Measurements from ENCODE around the gene DRG1.
"Not testable (repeated sequence)": the region's sequence is repeated elsewhere in the genome, so short reads cannot be mapped to it uniquely, and the experiment has no call there.

The DRG1 gene, protein sequence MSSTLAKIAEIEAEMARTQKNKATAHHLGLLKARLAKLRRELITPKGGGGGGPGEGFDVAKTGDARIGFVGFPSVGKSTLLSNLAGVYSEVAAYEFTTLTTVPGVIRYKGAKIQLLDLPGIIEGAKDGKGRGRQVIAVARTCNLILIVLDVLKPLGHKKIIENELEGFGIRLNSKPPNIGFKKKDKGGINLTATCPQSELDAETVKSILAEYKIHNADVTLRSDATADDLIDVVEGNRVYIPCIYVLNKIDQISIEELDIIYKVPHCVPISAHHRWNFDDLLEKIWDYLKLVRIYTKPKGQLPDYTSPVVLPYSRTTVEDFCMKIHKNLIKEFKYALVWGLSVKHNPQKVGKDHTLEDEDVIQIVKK

DNA sequence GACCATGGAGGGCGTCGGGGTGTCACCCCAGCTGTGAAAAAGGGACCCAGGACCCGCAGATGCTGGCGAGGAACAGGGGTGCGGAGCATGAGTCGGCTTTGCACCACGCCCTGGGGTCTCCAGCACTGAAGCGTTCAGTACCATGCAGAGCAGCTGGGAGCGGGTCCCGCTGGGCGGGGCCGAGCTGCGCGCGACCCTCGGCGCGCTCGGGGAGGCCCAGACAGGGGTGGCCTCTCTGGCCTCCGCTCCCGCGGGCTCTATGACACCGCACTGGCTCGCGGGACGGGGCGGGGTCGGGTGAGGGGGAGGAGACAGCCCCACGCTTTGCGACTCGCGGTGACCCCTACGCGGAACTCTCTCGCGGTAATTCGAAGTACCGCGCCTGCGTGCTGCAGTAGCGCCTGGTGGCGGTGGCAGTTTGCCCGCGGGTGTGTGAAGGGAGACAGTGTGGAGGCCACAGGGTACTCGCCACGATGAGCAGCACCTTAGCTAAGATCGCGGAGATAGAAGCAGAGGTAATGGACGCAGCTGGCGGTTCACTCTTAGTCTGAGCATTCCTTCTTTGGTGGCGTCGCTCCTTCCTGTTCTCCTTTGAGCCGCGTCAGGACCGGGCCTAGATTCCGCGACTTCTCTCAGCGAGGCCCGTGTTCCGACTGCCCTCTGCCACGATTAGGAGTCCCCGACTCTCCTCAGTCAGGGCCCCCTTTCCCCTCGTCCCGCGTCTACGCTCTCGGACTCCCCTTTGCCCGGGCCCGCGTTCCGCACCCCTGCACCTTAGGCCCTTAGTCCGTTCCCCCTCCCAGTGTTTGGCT lies at the start of gene DRG1:
TSS of gene DRG1 (plus strand) at position 394 of the 812 bp plus-strand sequence. CDS start at position 474, 80 bp downstream.
- peak; percentile 95 for DNase-seq

DNA sequence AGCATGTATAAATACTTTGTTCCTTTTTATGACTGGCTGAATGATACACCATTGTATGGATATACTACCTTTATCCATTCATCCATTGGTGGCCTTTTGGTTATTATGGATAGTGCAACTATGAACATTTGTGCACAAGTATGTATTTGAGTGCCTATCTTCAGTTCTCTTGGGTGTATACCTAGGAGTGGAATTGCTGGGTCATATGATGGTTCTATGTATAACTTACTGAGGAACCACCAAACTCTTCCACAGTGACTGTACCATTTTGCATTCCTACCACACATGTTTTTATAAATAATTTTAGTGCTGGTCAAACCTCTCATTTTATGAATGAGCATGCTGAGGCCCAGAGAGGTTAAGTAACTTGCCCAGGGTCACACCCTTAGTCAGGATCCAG lies 49.4 kb upstream of the DRG1 start:
- DNase-seq = no peak

DNA sequence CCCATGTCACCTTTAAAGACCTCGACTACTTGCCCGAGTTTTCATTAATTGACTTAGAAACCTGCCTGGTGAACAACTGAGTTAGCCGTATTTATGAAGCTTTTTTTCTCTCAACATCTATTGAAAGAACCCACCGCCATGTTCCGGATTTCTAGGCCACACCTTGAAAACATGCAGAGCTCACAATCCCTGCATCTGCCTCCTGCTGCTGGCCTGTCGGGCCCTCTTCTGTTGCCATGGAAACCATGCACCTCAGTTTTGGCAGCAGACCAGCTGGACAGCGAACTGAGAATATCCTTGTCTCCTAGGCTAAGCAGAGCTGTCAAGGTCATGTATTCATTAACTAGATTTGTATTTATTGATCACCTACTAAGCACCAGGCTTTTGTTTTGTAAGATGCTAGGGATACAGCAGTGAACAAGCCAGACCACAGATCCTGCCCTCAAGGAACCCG lies 49.0 kb upstream of the DRG1 start:
- no peak for DNase-seq

DNA sequence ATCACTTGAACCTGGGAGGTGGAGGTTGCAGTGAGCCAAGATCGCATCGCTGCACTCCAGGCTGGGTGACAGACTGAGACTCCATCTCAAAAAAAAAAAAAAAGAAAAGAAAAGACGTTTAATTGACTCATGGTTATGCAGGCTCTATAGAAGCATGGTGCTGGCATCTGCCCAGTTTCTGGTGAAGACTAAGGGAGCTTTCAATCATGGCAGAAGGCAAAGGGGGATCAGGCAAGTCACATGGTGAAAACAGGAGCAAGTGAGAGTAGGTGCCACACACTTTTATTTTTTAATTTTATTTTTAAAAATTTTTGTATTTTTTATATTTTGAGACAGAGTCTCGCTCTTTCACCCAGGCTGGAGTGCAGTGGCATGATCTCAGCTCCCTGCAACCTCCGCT lies 44.9 kb upstream of the DRG1 start:
- no peak for DNase-seq

DNA sequence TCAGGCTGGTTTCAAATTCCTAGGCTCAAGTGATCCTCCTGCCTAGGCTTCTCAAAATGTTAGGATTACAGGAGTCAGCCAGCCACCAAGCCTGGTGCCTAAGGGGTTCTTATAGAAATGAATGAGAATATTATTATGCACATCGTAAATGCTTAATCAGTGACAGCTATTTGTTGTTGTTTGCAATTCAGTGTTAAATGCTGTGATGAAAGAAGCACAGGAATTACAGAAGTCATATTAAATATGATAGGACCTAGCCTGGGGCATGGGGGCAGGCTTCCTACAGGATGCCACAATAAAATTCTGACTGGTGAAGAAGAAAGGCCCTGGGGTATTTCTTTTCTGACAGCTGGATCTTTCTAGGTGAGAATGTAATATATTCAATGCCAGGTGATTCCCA lies 39.4 kb upstream of the DRG1 start:
- DNase-seq = no peak

DNA sequence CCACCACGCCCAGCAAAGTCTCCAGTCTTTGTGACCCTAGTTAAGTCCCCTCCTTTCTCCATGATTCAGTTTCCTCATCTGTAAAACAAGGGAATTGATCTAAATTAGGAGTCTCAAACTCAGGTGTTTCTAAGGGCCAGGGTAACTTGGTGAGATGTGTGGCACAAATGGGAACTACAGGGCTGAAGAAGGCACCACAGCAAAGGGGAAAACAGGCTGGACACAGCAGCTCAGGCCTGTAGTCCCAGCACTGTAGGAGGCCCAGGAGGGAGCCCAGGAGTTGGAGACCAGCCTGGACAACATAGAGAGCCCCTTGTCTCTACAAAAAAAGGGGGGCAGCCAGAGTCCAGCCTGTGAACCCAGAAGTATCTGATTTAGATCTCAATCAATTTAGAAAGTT lies 37.7 kb upstream of the DRG1 start:
- DNase-seq = no peak

DNA sequence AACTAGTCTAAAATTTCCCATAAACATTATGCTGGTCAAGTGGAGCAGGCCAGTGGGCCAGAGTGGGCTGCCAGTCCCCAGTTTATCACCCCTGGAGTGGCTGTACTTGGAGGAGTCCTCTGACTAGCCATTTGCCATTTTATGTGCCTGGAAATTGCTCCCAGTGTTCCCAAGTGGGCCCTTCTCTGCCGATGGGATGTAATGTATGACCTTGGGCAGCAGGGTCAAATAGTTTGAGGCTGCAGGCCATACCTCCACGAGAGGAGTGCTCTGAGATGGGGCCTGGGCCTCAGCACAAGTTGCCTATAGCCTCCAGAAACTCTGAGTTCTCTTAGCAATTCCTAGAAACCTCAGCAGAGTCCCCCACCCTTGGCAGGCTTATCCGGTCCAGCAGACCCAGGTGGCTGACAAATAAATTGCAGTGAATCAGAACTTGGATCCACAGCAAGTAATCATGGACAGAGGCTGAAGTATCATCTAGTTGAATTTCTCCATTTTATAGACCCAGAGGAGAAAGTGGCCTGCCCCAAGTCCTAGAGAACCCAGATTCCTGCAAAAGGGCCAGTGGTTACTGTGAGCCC lies 35.4 kb upstream of the DRG1 start:
- no peak for DNase-seq

DNA sequence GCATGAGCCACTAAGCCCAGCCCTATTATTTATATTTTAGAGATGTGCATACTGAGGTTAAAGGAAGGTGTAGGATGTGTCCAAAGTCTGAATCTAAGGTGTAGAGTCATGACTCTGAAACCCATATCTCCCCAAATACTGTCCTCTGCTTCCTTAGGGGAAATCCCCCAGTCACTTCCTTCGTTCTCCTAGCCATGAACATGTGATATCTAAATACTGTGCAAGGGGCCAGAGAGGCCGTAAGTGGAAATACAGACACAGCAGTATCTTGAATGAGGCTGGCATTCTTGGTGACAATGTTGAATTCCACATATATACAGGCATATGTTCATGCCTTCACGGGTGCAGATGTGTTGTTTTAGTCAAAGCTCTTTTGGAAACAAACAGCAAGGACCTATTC lies 32.0 kb upstream of the DRG1 start:
- DNase-seq = no peak

DNA sequence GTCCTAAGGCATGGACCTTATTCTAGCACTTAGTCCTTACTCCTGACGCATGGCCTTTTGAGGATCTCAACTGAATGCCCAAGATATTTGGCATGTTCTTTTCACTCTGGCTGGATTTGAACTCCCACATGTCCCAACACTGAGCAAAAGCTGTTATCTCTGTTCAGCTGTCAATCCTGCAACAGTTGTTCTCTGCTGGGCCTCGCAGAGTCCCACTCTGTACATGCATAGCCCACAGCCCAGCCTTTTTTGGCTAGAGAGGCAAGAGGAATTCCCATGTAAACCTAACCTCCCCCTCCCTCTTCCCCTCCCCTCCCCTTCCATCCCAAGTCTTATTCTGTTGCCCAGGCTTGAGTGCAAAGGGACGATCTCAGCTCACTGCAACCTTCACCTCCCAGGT lies 21.8 kb upstream of the DRG1 start:
- no peak for DNase-seq

DNA sequence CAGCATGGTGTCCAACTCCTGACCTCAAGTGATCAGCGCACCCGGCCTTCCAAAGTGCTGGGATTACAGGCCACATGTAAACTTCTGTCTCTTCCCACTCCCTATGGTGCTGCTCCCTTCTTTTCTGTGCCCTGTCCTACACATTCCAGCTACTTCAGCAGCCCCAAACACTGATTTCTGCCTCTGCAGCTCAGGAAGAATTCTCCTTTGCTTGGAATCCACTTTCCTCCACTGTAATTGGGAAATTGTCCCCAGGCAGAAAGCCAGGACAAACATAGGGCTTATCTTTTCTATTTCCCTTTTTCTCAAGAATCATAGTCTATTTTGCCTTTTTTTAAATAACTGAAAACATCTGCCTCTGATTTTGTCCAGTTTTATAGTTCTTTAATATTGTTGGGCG lies 21.3 kb upstream of the DRG1 start:
- no peak for DNase-seq

DNA sequence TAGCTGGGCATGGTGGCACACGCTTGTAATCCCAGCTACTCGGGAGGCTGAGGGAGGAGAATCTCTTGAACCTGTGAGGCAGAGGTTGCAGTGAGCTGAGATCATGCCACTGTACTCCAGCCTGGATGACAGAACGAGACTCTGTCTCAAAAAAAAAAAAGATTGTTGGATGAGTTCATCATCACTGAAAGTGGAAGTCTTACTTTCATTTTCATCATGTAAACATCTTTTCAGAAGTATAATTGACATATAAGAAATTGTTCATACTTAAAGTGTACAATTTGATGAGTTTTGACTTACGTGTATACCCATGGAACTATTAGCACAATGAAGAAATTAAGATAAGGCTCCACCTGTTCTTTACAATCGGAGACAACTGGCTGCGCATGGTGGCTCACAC lies 20.8 kb upstream of the DRG1 start:
- DNase-seq = not testable (repeated sequence)

DNA sequence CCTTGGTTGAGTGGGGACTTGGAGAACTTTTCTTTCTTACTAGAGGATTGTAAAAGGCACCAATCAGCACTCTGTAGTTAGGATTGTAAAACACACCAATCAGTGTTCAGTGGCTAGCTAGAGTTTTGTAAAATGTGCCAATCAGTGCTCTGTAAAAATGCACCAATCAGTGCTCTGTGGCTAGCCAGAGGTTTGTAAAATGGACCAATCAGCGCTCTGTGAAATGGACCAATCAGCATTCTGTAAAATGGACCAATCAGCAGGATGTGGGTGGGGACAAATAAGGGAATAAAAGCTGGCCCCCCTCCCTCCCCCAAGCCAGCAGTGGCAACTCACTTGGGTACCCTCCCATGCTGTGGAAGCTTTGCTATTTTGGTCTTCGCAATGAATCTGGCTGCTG lies 5.5 kb upstream of the DRG1 start:
- DNase-seq = no peak

DNA sequence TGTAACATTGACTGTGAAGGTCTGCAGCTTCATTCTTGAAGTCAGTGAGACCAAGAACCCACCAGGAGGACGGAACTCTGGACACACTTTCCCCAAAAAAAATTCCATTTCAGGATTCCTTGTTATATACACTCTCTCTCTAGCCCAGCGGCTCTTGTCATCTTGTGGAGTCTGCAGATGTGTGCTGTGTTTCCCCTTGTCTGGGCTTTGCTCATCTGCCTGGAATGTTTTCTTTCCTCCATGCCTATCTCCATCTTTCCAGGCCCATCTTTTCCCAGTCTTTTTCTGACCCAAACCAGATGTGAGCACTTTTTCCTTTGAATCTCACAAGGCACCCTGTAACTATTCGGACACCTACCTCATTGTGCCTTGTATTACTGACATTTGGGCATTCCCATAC lies 5.1 kb upstream of the DRG1 start:
- DNase-seq = no peak

DNA sequence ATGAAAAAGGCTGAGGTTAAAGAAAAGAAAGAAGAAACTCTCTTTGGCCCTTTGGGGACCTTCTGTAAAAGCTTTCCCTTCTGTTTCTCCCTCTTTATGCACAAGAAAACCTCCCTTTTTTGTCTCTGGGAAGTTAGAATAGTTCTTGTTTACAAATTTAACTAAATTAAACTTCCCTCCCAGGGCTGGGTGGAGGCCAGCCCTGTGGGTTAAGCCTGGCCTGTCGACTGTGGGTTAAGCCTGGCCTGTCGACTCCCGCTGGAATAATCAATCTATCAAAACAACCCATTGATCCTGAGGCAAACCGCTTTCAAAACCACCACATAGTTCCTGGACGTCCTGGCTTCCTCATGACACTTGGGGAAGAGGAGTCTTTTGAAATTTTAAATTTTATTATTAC lies 1.2 kb upstream of the DRG1 start:
- no peak for DNase-seq

DNA sequence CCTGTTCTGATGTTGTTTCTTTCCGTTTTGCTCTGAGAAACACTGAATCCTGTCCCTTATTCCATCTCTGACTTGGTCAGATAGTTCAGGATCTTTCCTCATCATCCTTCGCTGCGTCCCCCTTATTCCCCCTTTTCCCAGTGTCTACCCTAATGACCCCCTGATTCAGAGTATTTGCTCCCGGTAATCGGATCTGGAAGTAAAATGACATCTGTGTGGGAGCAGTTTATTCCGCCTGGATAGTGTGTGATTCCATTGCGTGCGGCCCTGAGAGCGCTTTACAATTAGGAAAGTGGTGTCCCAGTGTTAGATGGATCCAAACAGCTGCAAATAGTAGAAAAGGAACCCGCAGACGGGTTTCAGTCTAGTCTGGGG lies 606 bp downstream of the DRG1 start:
- no peak for DNase-seq

DNA sequence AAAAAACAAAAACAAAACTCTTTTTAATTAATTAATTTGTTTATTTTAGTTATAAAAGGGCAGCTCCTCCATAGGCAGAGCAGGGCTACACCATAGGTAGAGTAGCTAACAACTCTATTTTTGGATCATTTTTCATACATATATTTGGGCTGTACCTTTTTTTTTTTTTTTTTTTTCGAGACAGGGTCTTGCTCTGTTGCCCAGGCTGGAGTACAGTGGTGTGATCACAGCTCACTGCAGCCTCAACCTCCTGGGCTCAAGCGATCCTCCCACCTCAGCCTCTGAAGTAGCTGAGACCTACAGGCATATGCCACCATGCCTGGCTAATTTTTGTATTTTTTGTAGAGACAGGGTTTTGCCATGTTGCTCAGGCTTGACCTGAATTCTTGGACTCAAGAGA lies 2.9 kb downstream of the DRG1 start:
- not testable (repeated sequence) for DNase-seq

DNA sequence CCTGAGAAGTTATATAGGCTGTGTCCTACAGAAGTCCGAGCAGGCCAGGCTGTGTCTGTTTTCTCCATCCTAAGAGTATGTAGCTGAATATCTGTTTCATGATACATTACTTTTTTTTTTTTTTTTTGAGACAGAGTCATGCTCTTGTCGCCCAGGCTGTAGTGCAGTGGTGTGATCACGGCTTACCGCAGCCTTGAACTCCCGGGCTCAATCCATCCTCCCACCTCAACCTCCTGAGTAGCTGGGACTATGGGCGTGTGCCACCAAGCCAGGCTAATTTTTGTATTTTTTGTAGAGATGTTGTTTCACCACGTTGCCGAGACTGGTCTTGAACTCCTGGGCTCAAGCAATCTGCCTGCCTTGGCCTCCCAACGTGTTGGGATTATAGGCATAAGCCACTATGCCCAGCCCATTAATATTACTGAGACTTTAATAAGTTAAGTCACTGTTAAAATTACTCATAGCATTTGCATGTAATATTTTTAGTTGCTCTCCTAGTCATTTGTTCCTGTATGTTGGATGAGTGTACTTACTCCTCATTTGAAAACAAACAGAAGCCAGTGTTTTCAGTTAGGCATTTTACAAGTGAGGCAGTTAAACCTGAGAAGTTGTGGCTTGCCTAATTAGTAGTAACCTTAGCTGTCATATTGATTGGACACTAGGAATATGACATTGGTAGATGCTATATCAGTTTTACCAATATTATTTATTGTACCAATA lies 26.1 kb downstream of the DRG1 start:
- DNase-seq = no peak

DNA sequence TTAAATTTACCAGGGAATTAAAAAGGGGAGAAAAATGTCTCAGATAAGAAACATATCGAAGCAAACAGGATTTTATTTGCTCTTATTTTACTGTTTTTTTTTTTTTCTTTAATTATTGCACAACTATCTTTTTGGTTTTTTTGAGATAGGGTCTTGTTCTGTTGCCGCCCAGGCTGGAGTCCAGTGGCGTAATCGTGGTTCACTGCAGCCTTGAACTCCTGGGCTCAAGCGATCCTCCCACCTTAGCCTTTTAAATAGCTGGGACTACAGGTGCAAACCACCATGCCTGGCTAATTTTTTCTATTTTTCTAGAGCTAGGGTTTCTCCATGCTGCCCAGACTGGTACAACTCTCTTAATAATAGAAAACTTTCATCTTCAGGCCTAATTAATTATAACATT lies 32.5 kb downstream of the DRG1 start:
- DNase-seq = no peak

DNA sequence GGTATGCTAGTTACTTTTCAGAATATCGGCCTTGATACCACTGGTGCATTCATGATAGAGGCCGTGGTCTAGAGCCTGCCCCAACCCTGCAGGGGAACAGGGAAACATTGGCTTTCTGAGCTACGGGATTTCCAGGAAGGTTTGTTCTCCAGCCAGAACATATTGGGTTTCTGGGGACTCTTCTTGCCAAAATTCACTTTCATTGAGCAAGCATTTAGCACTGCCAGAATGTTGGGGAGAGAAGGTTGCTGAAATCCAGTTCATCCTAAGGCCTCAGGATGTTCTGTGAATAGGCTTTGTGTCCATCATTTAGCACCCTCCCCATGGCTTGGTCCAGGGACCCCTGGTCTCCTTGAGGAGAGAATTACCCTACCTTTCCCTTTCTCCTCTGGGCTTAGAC lies 36.7 kb downstream of the DRG1 start:
- no peak for DNase-seq

DNA sequence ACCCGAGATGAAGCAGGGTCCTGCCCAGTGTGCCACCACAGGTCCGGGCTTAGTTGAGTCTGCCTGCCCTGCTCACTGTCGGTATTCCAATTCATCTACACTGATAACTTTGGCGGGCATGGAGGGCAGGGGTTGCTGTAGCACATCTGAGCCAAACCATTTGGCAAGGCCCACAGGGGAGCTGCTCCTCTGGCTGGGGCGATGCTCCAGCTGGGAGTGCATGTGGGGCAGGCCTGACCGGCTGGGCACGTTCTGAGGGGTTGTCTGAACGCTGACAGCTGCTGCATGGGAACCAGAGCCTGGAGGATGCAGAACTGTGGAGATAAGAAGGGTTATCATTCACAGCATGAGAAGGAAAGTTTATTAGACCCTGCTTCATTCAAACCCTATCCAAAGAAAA lies 40.4 kb downstream of the DRG1 start:
- no peak for DNase-seq

DNA sequence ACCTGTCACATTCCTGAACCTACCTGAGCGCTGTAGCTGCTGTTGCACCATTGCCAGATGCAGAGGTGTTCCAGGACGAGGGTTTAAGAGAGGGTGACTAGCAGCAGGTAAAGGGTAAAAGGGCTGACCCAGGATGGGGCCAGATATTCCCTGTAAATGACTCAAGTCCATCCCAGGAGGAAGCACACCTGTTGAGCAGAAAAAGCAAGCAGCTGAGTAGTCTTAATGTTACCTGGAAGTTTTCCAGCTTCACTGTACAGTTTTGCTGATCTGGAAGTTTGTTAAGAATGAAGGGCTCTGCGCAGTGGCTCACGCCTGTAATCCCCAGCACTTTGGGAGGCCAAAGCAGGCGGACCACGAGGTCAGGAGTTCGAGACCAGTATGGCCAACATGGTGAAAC lies 41.3 kb downstream of the DRG1 start:
- DNase-seq = no peak

DNA sequence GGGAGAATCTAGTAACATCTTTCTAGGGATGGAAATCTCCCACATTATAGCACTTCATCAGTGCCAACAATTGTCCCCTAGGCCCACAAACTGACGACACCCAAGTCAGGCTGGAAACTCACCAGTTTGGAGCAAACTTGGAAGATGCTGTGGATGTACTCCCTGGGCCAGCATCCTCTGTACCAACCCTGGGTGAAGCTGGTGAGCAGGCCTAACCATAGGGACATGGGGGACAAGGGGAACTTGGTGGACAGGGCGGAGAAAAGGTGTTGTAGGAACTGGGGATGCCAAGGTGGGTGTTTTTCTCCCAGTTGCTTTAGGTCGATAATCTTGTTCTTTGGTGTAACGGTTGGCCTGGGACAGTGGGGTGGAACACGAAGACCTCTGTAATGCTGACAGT lies 42.2 kb downstream of the DRG1 start:
- DNase-seq = no peak

DNA sequence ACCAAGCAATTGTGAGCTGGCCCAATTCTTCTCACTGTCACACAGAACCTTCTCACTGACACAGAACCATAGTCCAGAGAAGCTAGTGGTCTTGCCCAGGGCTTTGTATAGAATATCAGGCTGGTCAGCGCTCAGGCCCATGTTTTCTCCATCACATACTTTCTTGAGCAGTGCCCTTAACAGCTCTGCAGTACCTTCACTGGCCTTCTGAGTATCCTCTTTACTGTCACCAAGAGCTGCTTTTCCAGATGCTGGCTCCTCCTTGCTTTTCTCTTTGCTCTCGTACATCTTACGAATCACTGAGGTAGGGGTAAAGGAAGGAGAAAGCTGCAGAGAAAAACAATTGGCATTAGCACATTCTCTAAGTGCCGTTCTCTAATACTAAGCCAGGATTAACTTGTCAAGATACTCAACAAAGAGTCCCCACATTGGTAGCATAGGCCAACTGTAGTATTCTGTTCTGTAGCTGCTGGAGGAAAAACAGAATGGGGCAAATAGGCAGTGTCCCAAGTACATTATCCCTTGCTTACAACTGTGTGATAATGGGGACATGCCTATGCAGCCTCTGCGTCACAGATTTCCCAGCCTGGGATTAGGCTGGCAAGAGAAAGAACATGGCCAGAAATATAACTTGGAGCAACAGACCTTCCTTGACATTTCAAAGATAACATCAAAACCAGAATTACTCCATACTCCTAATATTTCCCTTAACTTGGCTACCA lies 43.5 kb downstream of the DRG1 start:
- no peak for DNase-seq

All from CD4-positive, alpha-beta T cell treated with Interferon gamma for 1 hour (primary cell).